ENCODE measurements around the gene FAM131C.
A peak's percentile ranks its signal among the peaks of the same experiment; 100 is the strongest.
"Not testable (repeated sequence)": the region's sequence is repeated elsewhere in the genome, so short reads cannot be mapped to it uniquely, and the experiment has no call there.

FAM131C gene

DNA sequence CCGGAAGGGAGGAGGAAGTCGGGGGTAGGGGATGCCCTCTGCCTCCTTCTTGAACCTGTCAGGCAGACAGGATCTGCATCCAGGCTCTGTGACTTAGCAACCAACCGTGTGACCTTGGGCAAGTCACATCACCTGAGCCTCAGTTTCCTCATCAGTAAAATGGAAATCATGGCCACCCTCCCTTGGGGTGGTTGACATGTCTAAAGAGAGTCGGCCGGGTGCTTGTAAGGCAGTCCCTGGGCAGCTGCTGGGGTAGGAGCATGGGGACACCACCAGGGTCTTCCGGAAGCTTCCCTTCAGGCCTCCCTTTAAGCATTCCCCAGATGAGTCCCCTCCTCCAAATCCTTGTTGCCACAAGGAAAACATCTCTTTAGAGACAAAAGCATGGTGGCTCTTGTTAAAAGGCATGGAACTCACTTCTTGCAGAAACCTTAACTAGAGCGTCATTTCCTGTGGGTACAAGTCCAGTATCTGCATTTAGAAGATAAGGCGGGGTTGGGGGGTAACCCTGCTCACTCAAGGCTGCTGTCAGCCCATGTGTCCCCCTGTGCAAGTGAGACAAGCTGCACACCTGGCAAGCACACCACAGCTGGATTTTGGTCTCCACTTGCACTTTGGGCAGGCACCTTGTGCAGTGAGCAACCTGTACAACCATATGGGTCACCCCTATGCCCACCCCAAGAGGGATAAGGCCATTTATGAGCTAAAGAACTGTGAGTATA, 19.5 kb downstream of the FAM131C start:
- peaks cover 0 to 3% (median 1%) of the 10 kb centered on the region in 5 donors for H3K4me1 ChIP-seq (ENCODE audit: control insufficient read depth in 5 of 5, insufficient read depth in 5 of 5, low read length in 5 of 5)
- no peaks in the 10 kb centered on the region for H3K9me3 ChIP-seq (ENCODE audit: control insufficient read depth in 5 of 5, low read length in 5 of 5)
- H3K9ac ChIP-seq (ENCODE audit: low read length in 5 of 5): no peak overlapping the region
- H3K27me3 ChIP-seq (ENCODE audit: control insufficient read depth in 5 of 5, insufficient read depth in 4 of 5, low read length in 5 of 5): peaks cover 0 to 4% (median 0%) of the 10 kb centered on the region in 5 donors
- H3K36me3 ChIP-seq (ENCODE audit: control insufficient read depth in 5 of 5, insufficient read depth in 5 of 5, low read length in 5 of 5): no peaks in the 10 kb centered on the region
- H3K4me3 ChIP-seq (ENCODE audit: low read depth in 1 of 5, low read length in 5 of 5): no peak overlapping the region
- H3K27ac ChIP-seq (ENCODE audit: low read depth, low read length): no peak overlapping the region

DNA sequence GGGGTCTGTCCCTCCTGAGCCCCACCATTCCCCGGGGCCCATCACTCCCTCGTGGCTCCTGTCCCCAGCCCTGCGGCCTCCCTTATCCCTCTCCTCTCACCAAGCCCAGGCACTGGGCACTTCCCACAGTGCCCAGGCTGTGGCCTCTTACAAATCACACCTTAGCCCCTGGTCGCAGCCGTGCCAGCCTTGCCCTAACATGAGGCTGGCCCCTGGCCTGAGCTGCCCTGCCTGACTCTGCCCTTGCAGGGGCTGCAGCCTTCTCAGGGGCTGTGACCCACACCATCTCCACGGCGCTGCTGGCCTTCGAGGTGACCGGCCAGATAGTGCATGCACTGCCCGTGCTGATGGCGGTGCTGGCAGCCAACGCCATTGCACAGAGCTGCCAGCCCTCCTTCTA, 21.5 kb downstream of the FAM131C start:
- not testable (repeated sequence) for H3K27ac ChIP-seq (ENCODE audit: low read depth, low read length); H3K9ac ChIP-seq (ENCODE audit: low read length in 5 of 5); H3K27me3 ChIP-seq (ENCODE audit: control insufficient read depth in 5 of 5, insufficient read depth in 4 of 5, low read length in 5 of 5); H3K9me3 ChIP-seq (ENCODE audit: control insufficient read depth in 5 of 5, low read length in 5 of 5); H3K36me3 ChIP-seq (ENCODE audit: control insufficient read depth in 5 of 5, insufficient read depth in 5 of 5, low read length in 5 of 5); H3K4me3 ChIP-seq (ENCODE audit: low read depth in 1 of 5, low read length in 5 of 5)
- H3K4me1 ChIP-seq (ENCODE audit: control insufficient read depth in 5 of 5, insufficient read depth in 5 of 5, low read length in 5 of 5): peaks cover 0 to 12% (median 7%) of the 10 kb centered on the region in 5 donors

DNA sequence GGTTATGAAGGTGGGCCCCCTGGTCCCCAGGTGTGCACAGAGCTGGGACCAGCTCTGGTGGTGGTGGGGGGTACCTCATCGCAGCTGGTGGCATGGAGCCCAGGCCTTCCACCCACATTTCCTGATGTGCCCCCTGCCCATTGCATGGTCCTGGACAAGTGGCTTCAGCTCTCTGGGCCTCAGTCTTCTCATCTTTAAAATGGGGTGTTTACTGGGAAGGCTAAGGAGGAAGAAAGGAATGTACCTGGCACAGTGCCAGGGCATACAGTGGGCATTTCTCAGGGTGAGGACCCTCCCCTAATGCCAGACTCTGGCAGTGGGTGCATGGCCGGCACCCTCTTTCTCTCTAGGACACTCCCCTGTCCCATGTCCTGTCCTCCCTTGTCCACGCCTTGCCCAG, 22.4 kb downstream of the FAM131C start:
- no peaks in the 10 kb centered on the region for H3K27me3 ChIP-seq (ENCODE audit: control insufficient read depth in 5 of 5, insufficient read depth in 4 of 5, low read length in 5 of 5)
- no peak overlapping the region for H3K4me3 ChIP-seq (ENCODE audit: low read depth in 1 of 5, low read length in 5 of 5)
- H3K9me3 ChIP-seq (ENCODE audit: control insufficient read depth in 5 of 5, low read length in 5 of 5): no peaks in the 10 kb centered on the region
- peaks cover 0 to 12% (median 7%) of the 10 kb centered on the region in 5 donors for H3K4me1 ChIP-seq (ENCODE audit: control insufficient read depth in 5 of 5, insufficient read depth in 5 of 5, low read length in 5 of 5)
- H3K36me3 ChIP-seq (ENCODE audit: control insufficient read depth in 5 of 5, insufficient read depth in 5 of 5, low read length in 5 of 5): no peaks in the 10 kb centered on the region
- H3K27ac ChIP-seq (ENCODE audit: low read depth, low read length): no peak overlapping the region
- no peak overlapping the region for H3K9ac ChIP-seq (ENCODE audit: low read length in 5 of 5)

DNA sequence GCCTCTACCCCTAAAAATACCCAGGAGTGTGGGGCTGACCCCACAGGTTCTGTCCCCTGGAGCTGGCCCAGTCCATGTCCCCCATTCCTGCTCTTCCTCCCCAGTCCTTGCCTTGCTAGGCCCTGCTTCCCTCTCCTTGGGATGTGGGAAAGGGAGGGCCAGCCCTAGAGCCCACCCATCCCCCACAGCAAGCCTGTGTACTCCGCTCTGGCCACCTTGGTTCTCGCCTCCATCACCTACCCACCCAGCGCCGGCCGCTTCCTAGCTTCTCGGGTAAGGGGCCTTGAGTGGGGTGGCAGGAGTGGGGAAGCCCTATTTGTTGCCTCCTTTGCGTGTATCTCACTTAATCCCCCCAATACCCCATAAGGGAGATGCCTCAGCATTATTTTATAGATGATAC, 23.1 kb downstream of the FAM131C start:
- no peak overlapping the region for H3K4me3 ChIP-seq (ENCODE audit: low read depth in 1 of 5, low read length in 5 of 5)
- H3K27me3 ChIP-seq (ENCODE audit: control insufficient read depth in 5 of 5, insufficient read depth in 4 of 5, low read length in 5 of 5): no peaks in the 10 kb centered on the region
- H3K9me3 ChIP-seq (ENCODE audit: control insufficient read depth in 5 of 5, low read length in 5 of 5): no peaks in the 10 kb centered on the region
- H3K36me3 ChIP-seq (ENCODE audit: control insufficient read depth in 5 of 5, insufficient read depth in 5 of 5, low read length in 5 of 5): no peaks in the 10 kb centered on the region
- H3K27ac ChIP-seq (ENCODE audit: low read depth, low read length): no peak overlapping the region
- peaks cover 0 to 12% (median 7%) of the 10 kb centered on the region in 5 donors for H3K4me1 ChIP-seq (ENCODE audit: control insufficient read depth in 5 of 5, insufficient read depth in 5 of 5, low read length in 5 of 5)
- no peak overlapping the region for H3K9ac ChIP-seq (ENCODE audit: low read length in 5 of 5)

DNA sequence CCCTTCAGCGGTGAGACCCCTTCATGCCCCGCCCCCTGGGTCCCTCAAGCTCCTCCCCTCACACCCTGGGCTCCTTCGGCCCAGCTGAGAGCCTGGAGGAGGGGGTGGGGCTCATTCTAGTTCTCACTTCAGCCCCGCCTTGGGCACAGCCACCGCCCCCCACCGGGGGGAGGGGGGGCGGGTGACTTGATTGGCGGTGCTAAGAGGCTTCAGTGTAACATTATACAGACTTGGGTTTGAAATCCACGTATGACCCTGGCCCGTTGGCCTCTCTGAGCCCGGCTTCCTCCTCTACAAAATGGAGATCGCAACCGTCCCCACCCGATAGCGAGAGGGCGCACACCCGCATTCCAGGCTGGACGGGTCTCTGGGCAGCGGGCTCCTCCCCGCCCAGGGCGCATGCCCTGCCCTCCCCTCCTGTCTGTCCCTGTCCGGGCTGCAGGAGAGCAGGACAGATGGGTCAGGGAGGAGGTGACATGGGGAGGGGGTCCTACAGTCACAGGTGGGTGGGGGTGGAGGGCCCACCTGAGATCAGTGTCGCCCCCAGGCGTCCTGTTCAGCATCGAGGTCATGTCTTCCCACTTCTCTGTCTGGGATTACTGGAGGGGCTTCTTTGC, 24.8 kb downstream of the FAM131C start:
- no peaks in the 10 kb centered on the region for H3K9me3 ChIP-seq (ENCODE audit: control insufficient read depth in 5 of 5, low read length in 5 of 5)
- no peaks in the 10 kb centered on the region for H3K27me3 ChIP-seq (ENCODE audit: control insufficient read depth in 5 of 5, insufficient read depth in 4 of 5, low read length in 5 of 5)
- H3K4me3 ChIP-seq (ENCODE audit: low read depth in 1 of 5, low read length in 5 of 5): peak overlapping the region; percentile 22 to 67 (median 62)
- H3K4me1 ChIP-seq (ENCODE audit: control insufficient read depth in 5 of 5, insufficient read depth in 5 of 5, low read length in 5 of 5): peaks cover 0 to 12% (median 7%) of the 10 kb centered on the region in 5 donors
- H3K27ac ChIP-seq (ENCODE audit: low read depth, low read length): no peak overlapping the region
- H3K9ac ChIP-seq (ENCODE audit: low read length in 5 of 5): peak overlapping the region in 3 of 5 donors; percentile 70 to 72 (median 72)
- no peaks in the 10 kb centered on the region for H3K36me3 ChIP-seq (ENCODE audit: control insufficient read depth in 5 of 5, insufficient read depth in 5 of 5, low read length in 5 of 5)

DNA sequence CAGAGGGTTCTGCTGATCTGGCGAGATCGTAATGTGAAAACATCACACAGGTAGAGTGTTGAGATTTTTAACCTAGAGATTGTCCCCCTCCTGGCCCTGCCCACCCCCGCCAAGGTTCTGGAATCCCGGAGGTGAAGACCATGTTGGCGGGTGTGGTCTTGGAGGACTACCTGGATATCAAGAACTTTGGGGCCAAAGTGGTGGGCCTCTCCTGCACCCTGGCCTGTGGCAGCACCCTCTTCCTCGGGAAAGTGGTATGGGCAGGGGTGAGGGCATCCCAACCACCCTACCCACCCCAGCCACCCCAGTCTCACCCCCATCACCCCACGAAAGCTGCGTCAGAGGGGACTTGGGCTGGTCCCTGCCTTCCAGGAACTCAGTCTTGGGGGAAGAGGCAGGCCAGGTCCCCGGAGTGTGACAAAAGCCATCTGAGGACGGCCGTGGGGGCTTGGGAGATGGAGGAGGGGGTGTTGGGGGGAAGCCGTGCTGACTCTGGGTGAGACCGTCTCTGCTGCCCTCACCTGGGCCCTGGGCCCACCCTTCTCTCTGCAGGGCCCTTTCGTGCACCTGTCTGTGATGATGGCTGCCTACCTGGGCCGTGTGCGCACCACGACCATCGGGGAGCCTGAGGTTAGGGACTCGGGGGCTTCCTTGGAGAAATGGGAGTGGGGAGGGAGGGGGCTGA, 25.5 kb downstream of the FAM131C start:
- Histone ChIP-seq H3K36me3 (ENCODE audit: control insufficient read depth in 5 of 5, insufficient read depth in 5 of 5, low read length in 5 of 5) (no peaks in the 10 kb centered on the region), H3K9me3 (ENCODE audit: control insufficient read depth in 5 of 5, low read length in 5 of 5) (no peaks in the 10 kb centered on the region), H3K27me3 (ENCODE audit: control insufficient read depth in 5 of 5, insufficient read depth in 4 of 5, low read length in 5 of 5) (no peaks in the 10 kb centered on the region), H3K4me3 (ENCODE audit: low read depth in 1 of 5, low read length in 5 of 5) (peak overlapping the region in 1 of 5 donors; percentile 67), H3K4me1 (ENCODE audit: control insufficient read depth in 5 of 5, insufficient read depth in 5 of 5, low read length in 5 of 5) (peaks cover 0 to 12% (median 7%) of the 10 kb centered on the region in 5 donors), H3K27ac (ENCODE audit: low read depth, low read length) (no peak overlapping the region), H3K9ac (ENCODE audit: low read length in 5 of 5) (no peak overlapping the region)

DNA sequence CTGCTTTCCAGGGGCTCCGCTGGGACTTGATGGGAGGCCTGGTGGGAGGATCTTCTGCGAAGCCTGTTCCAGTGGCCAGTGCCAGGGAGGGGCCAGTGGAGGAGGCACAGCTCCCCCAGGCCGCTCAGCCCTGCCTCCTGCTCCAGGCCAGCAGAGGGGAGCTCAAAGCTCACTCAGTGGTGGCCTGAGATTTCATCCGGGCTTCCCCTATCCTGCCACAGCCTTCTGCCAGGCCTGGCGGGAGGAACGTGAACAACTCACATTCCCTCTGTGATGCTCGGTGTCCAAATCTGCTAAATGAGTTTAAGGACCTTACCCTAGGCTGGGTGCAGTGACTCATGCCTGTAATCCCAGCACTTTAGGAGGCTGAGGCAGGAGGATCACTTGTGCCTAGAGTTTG, 26.6 kb downstream of the FAM131C start:
- Histone ChIP-seq H3K36me3 (ENCODE audit: control insufficient read depth in 5 of 5, insufficient read depth in 5 of 5, low read length in 5 of 5) (no peaks in the 10 kb centered on the region), H3K27me3 (ENCODE audit: control insufficient read depth in 5 of 5, insufficient read depth in 4 of 5, low read length in 5 of 5) (no peaks in the 10 kb centered on the region), H3K4me1 (ENCODE audit: control insufficient read depth in 5 of 5, insufficient read depth in 5 of 5, low read length in 5 of 5) (peaks cover 0 to 12% (median 7%) of the 10 kb centered on the region in 5 donors), H3K27ac (ENCODE audit: low read depth, low read length) (no peak overlapping the region), H3K9me3 (ENCODE audit: control insufficient read depth in 5 of 5, low read length in 5 of 5) (no peaks in the 10 kb centered on the region), H3K9ac (ENCODE audit: low read length in 5 of 5) (no peak overlapping the region), H3K4me3 (ENCODE audit: low read depth in 1 of 5, low read length in 5 of 5) (no peak overlapping the region)

DNA sequence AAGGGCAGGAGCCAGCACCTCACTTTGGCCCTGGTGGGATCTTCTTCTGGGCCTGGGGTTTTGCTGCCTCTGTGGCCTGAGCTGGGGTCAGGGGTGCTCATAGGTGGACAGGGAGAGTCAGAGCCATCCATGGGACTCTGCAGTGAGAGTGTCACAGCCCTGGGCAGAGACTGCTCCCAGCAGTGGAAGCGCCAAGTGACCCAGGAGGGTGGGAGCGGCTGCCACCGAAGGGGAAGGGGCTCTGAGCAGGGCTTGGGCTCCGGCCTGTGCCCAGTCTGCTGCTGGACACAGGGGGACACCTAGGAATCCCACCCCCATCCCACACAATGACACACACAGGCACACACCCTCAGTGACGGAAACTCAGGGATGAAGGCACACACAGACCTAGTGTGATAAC, 29.5 kb downstream of the FAM131C start:
- H3K36me3 ChIP-seq (ENCODE audit: control insufficient read depth in 5 of 5, insufficient read depth in 5 of 5, low read length in 5 of 5): no peaks in the 10 kb centered on the region
- H3K4me1 ChIP-seq (ENCODE audit: control insufficient read depth in 5 of 5, insufficient read depth in 5 of 5, low read length in 5 of 5): peaks cover 0 to 9% (median 6%) of the 10 kb centered on the region in 5 donors
- H3K27me3 ChIP-seq (ENCODE audit: control insufficient read depth in 5 of 5, insufficient read depth in 4 of 5, low read length in 5 of 5): no peaks in the 10 kb centered on the region
- no peaks in the 10 kb centered on the region for H3K9me3 ChIP-seq (ENCODE audit: control insufficient read depth in 5 of 5, low read length in 5 of 5)
- no peak overlapping the region for H3K4me3 ChIP-seq (ENCODE audit: low read depth in 1 of 5, low read length in 5 of 5)
- no peak overlapping the region for H3K27ac ChIP-seq (ENCODE audit: low read depth, low read length)
- H3K9ac ChIP-seq (ENCODE audit: low read length in 5 of 5): no peak overlapping the region

DNA sequence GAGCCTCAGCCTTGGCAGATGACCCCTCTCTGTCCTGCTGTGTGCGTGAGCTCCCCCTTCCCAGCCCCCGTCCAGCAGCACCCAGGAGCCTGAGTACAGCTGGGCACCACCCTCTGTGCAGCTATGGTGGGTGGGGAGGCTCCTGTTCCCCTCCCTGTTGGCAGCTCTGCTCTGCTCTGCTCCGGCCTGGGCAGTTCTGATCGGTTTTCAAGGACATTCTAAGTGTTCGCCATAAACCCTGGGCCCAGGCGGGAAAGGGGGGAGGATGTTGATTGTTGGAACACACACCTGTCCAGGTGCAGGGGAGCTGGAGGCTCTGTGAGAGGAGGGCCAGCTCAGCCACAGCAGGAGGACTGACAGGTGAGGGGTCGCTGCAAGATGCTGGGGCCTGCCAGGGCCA, 29.9 kb downstream of the FAM131C start, which contains the start of gene CLCNKB:
CLCNKB (plus strand) TSS at position 262 of the 400 bp plus-strand sequence. CDS start 711 bp downstream, outside the sequence.
- Histone ChIP-seq H3K4me1 (ENCODE audit: control insufficient read depth in 5 of 5, insufficient read depth in 5 of 5, low read length in 5 of 5) (peaks cover 0 to 5% (median 2%) of the 10 kb centered on the region in 5 donors), H3K4me3 (ENCODE audit: low read depth in 1 of 5, low read length in 5 of 5) (no peak within 1 kb of the TSS), H3K27me3 (ENCODE audit: control insufficient read depth in 5 of 5, insufficient read depth in 4 of 5, low read length in 5 of 5) (no peaks in the 10 kb centered on the region), H3K36me3 (ENCODE audit: control insufficient read depth in 5 of 5, insufficient read depth in 5 of 5, low read length in 5 of 5) (no peaks in the 10 kb centered on the region), H3K27ac (ENCODE audit: low read depth, low read length) (no peak within 1 kb of the TSS), H3K9ac (ENCODE audit: low read length in 5 of 5) (no peak within 1 kb of the TSS), H3K9me3 (ENCODE audit: control insufficient read depth in 5 of 5, low read length in 5 of 5) (no peaks in the 10 kb centered on the region)

DNA sequence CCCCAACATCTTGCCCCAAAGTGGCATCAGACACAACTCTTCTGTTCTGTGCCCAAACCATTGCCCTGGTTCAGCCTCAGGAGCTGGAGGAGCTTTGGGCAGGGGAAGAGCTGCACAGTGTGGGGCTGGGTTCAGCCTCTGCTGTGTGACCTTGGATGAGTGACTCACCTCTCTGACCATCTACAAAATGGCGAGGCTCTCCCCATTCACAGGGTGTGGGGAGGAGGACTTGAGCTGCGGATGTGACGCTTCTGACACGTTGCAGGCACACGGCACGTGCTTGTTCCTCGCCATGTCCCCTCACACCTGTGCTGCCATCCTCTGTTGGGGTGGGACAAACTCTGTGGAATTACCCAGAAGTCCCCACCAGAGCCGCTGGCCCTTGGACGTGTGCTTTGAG, 30.8 kb downstream of the FAM131C start:
- H3K27me3 ChIP-seq (ENCODE audit: control insufficient read depth in 5 of 5, insufficient read depth in 4 of 5, low read length in 5 of 5); H3K4me1 ChIP-seq (ENCODE audit: control insufficient read depth in 5 of 5, insufficient read depth in 5 of 5, low read length in 5 of 5); H3K9me3 ChIP-seq (ENCODE audit: control insufficient read depth in 5 of 5, low read length in 5 of 5); H3K9ac ChIP-seq (ENCODE audit: low read length in 5 of 5); H3K36me3 ChIP-seq (ENCODE audit: control insufficient read depth in 5 of 5, insufficient read depth in 5 of 5, low read length in 5 of 5); H3K27ac ChIP-seq (ENCODE audit: low read depth, low read length); H3K4me3 ChIP-seq (ENCODE audit: low read depth in 1 of 5, low read length in 5 of 5): not testable (repeated sequence)
